ENCODE measurements around the gene RFFL. TPM values are rescaled to one million over a fixed set of nuclear protein-coding genes. Genes with fewer than 3 reads are reported as not detected.
"Not testable (repeated sequence)": the region's sequence is repeated elsewhere in the genome, so short reads cannot be mapped to it uniquely, and the experiment has no call there.

The RFFL gene
- 38.6 and 46.0 TPM in 2 replicates for total RNA-seq (2014; rRNA removed; shearing (Covaris generic))

DNA sequence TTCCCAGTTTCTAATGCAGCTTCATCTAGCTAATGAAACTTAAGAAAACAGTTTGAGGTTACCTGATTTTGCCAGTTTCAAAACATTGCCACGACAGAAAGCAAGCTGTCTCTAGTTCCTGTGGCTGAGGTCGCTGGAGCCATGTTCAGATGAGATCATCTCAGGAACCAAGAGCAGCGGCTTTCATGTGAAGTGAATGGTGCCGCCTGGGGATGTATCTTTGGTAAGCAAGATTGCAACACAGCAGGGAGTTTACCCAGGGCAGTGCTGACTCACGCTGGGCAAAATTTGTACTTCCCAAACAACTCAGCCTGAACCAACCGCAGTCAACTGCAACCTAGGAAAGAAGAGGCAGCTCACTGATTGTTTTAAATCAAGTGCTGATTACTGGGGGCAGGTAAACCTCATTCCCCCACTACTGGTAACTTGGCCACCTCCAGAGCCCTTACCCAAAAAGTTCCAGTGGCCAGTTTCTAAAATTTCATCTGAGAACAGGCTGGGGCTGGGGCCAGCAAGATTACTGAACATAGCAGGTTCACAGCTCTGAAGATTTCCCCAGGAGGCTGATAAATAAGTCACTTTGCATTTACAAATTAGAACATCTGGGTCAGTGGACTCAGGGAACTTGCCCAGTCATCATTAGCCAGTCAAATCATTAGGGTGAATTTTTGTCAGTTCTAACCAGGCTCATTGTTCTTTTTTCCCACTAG, at the start of gene RFFL:
TSS of gene RFFL (minus strand) at position 194 of the 710 bp plus-strand sequence. CDS start 37,154 bp downstream, outside the sequence.
- DNase-seq (ENCODE audit: low spot score): peak; percentile 98

GRCh38 chr17:35110791-35111190, 47.3 kb upstream of the RFFL start:
- DNase-seq (ENCODE audit: low spot score): not testable (repeated sequence)

DNA sequence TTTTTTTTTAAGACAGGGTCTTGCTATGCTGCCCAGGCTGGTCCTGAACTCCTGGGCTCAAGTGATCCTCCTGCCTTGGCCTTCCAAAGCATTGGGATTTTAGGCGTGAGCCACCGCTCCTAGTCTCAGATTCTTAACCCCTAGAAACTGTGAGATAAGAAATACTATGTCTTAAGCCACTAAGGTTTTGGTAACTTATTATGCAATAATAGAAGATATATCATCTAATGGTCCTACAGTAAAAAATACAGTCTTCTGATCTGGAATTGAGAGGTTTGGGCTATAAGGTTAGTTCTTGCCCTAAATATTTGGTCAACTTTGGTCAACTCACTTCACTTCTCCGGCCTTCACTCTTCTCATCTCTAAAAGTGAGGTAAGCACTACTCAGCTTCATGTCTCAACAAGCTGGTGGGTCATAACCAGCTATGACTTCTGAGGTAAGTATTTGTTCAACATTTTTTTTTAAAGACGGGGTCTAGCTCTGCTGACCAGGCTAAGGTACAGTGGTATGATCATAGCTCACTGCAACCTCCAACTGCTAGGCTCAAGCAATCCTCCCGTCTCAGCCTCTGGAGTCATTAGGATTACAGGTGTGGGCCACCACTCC, 41.4 kb upstream of the RFFL start:
- DNase-seq (ENCODE audit: low spot score): no peak

- DNase-seq (ENCODE audit: low spot score): no peak
Measured at GRCh38 chr17:35103271-35103670, 39.8 kb upstream of the RFFL start.

GRCh38 chr17:35101725-35102124, 38.2 kb upstream of the RFFL start:
- no peak for DNase-seq (ENCODE audit: low spot score)

GRCh38 chr17:35101036-35101435, 37.5 kb upstream of the RFFL start:
- DNase-seq (ENCODE audit: low spot score): no peak

- no peak for DNase-seq (ENCODE audit: low spot score)
Measured at GRCh38 chr17:35099908-35100307, 36.4 kb upstream of the RFFL start.

DNA sequence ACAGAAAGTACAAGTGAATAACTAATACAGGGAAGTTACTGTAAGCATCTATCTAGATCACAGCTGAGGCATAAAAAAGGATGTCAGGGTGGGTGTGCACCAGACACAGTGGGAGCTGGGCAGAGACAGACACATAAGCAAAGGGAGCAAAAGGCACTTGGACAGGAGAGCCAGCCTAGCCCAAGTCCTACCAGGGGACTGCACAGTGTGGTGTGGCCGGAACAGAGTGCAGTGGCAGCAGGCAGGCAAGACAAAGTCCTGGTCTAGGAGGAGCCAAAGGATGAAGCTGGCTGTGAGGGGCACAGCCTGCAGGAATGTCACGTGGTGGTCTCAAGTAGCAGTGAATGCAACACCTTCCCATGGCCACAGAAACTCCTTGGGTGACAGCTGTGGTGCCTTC, 34.3 kb upstream of the RFFL start:
- no peak for DNase-seq (ENCODE audit: low spot score)

- DNase-seq (ENCODE audit: low spot score): no peak
Measured at GRCh38 chr17:35095741-35096140, 32.2 kb upstream of the RFFL start.

DNA sequence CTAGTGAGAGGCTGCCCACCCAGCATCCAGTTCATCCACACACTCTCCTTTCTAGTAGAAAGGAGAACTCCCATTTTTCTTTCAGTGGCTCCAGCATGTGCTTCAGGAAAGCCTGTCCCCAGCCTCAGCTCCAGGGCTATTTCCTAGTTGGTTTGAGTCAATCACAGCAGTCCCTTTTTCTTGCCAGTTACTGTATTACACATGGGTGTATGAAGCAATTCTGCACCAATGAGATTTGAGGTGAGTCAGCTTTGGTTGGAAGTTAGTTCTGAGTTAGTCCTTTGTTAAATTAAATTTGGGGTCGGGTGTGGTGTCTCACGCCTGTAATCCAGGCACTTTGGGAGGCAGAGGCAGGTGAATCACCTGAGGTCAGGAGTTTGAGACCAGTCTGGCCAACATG, 31.4 kb upstream of the RFFL start:
- no peak for DNase-seq (ENCODE audit: low spot score)

GRCh38 chr17:35090707-35091106, 27.2 kb upstream of the RFFL start:
- DNase-seq (ENCODE audit: low spot score): not testable (repeated sequence)

- peak; percentile 92 for DNase-seq (ENCODE audit: low spot score)
Measured at GRCh38 chr17:35089586-35090296, 26.2 kb upstream of the RFFL start.

- peak; percentile 95 for DNase-seq (ENCODE audit: low spot score)
Measured at GRCh38 chr17:35088881-35089585, 25.5 kb upstream of the RFFL start.

- DNase-seq (ENCODE audit: low spot score): peak; percentile 80
Measured at GRCh38 chr17:35088356-35088880, 24.9 kb upstream of the RFFL start.

- DNase-seq (ENCODE audit: low spot score): peak; percentile 90
Measured at GRCh38 chr17:35087731-35088355, 24.3 kb upstream of the RFFL start.

DNA sequence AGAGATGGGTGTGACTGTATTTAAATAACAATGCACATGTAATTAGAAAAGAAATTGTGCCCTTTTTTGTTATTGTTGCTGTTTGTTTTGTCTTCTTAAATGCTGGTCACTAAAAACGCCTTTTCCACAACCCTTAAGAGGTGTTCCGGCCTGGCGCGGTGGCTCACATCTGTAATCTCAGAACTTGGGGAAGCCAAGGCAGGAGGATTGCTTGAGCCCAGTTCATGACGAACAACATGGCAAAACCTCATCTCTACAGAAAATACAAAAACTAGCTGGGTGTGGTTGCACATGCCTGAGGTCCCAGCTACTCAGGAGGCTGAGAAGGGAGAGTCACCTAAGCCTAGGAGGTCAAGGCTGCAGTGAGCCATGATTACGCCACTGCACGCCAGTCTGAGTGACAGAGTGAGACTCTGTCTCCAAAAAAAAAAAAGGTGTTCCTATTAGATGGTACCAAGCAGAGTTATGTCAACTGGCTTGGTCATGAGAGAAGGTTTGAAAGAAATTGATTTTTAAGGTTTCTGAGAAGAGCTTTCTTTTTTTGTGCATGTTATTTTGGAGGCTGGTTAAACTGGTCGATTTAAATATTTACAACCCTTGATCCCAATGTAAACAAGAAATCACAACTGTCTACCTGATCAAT, 23.5 kb upstream of the RFFL start:
- DNase-seq (ENCODE audit: low spot score): peak; percentile 29

DNA sequence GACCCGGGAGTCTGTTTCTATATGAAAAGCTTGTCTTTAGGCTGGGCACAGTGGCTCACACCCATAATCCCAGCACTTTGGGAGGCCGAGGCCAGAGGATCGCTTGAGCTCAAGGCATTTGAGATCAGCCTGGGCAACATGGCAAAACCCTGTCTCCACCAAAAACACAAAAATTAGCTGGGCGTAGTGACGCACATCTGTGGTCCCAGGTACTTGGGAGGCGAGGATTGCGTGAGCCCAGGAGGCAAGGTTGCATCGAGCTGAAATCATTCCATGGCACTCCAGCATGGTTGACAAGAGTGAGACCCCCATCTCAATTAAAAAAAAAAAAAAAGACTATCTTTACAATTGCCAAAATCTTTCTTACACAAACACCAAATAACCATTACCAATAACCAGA, 22.7 kb upstream of the RFFL start:
- DNase-seq (ENCODE audit: low spot score): no peak

DNA sequence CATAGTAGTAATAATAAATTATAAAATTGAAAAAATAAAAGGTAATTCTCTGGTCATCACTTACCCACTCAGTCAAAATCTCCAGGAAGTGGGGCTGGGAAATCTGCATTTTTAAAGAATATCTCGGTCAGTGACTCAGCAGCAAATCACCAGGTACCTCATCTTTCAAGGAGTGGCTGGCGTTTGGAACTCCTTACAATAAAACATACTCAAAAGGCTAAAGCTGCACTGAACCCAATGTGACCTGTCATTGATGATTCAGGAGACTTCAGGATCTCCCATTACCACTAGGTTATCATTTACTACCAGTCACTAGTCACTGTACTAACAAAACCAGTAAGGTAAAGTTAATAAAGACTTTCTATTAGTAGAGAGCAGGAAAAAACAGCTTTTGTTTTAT, 21.5 kb upstream of the RFFL start:
- peak; percentile 63 for DNase-seq (ENCODE audit: low spot score)

GRCh38 chr17:35083071-35083470, 19.6 kb upstream of the RFFL start:
- no peak for DNase-seq (ENCODE audit: low spot score)

DNA sequence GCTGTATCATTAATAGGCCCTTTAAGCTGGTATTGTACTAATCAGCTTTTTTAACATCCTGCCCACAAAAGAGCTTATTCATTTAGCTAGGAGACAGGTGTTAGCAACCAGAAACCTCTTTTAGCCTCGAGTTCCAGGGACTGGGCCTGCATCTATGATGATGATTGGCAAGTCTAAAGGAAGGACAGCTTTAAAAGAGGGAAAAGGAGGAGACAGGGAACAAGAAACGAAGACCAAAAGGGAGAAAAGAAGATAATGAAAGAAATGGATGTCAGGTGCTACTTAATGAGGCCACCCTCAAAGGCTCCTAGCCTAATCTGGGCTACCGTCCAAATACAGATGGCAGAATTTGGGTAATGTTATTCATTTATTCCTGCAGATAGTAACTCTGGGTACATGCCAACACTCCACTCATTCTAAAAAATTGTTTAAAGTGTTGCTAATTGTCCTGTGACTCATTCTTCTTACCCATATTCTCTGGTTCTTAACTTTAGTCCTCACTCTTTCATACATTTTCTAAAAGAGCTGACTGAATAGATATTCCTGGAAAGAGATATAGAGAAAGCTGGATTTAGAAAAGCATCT, 18.7 kb upstream of the RFFL start:
- peak; percentile 31 for DNase-seq (ENCODE audit: low spot score)

All from HT-29 (cell line).